ENCODE data around the gene FUT7. TPM values are rescaled to one million over a fixed set of nuclear protein-coding genes. Genes with fewer than 3 reads are reported as not detected.
"Not testable (repeated sequence)": the region's sequence is repeated elsewhere in the genome, so short reads cannot be mapped to it uniquely, and the experiment has no call there.

FUT7 gene
- total RNA-seq, 2 experiments from 2014 or later: not detected

DNA sequence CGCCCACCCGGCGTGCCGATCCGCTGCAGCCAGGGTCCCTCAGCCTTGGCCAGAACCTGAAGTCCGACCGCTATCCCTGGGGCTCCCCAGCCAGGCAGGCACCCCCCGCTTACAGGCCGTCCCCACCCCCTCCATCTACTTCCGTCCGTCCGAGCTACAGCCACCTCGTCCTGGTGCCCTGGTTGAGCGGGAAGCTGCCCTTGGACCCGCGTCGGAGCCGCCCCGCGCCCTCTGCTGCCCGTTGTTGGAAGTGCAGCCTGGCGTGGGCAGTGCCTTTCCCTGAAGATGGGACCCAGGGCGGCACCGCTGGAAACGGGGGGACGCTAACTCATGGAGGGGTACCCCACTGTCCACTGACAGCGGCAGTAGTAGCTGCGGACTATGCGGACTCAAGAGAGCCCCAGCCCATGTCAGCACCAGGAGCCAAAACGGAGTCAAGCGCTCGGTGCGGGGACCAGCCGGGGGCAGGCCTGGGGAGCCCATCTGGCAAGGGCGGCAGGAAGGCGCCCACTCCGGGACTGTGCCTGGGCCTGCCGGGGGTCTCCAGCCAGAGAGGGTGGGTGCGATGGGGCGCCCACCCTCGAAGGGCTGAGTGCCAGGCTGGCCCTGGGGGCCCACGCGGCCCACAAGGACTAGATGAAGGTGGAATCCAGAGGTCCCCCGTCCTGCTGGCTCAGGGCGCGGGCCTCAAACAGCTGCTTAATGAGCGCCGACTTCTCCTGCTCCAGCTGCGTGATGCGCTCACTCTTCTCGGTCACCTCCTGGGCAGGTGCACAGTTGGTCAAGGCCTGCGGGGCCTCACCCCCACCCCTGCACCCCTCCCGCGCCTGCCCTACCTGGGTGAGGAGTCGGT is 32.4 kb upstream of the FUT7 start:
- H3K9me3 Mint-ChIP-seq: no peaks in the 10 kb centered on the region
- peaks cover 3% of the 10 kb centered on the region for H3K27me3 Mint-ChIP-seq (ENCODE audit: low read depth)
- no peak overlapping the region for H3K27ac Mint-ChIP-seq
- peak; percentile 61 for DNase-seq
- H3K4me1 Mint-ChIP-seq (ENCODE audit: low read depth): peaks cover 7% of the 10 kb centered on the region
- CTCF ChIA-PET: interaction anchor here (0.7 to 9.0 kb wide), 12 partner anchors 8 to 276 kb away, joined by 3 to 66 read pairs (median 5); partner anchors contain the start of genes ABCA2 and NPDC1
- H3K4me3 Mint-ChIP-seq: no peak overlapping the region
- H3K36me3 Mint-ChIP-seq (ENCODE audit: low read depth): no peaks in the 10 kb centered on the region
- intact Hi-C loops (cut with micrococcal nuclease): no loop called here

DNA sequence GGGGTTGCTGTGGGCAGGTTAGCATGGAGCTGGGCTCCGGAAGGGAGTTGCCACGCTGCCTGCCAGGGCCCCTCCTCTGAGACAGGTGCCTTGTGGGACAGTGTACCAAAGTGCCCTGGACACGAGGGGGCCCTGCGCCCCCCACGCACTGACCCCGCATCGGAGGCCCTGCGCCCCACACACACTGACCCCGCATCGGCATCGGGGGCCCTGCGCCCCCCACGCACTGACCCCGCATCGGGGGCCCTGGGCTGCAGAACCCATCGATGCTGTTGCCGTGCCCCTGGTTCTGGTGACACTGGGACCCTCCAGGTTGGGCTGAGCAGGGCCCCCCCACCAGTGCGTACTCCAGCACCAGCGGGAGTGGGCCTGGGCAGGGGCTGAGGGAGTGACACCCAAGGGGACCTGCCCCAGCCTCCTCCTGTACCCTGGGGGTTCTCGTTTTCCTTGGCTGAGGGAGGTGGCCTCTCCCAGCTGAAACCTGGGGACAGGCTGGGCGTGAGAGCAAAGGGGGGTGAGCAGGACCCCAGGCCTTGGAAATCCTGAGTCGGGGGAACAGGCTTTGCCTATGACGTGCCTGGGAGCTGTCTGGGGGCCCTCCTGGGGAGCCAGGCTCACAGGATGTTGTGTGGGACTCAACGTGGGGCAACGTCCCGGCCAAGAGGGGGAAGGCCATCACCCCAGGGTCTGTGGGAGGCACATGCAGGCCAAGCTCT is 31.6 kb upstream of the FUT7 start:
- Mint-ChIP-seq H3K9me3 (no peaks in the 10 kb centered on the region), H3K27me3 (ENCODE audit: low read depth) (peaks cover 3% of the 10 kb centered on the region), H3K36me3 (ENCODE audit: low read depth) (no peaks in the 10 kb centered on the region), H3K27ac (no peak overlapping the region), H3K4me1 (ENCODE audit: low read depth) (peaks cover 7% of the 10 kb centered on the region), H3K4me3 (no peak overlapping the region)
- DNase-seq: no peak
- CTCF ChIA-PET: interaction anchor here (0.7 to 9.0 kb wide), 12 partner anchors 7 to 275 kb away, joined by 3 to 66 read pairs (median 5); partner anchors contain the start of genes ABCA2 and NPDC1
- intact Hi-C loops (cut with micrococcal nuclease): no loop called here

DNA sequence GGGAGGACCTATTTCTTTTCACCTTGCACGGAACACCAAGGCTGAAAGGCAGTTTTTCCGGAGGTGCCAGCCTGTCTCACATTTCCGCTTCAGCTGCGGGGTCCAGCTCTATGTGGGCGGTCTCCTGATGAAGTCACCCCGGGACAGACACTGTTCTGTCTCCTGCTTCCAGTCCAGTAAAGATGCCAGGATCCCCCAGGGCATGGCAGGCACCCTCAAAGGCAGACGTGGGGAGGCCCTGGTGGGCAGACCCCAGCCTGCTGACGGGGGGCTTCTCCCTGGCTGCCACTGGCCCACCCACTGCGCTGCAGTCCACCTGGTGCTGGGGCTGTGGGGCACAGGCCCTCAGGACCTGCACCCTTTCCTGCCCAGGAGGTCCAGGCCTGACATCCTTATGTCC is 30.9 kb upstream of the FUT7 start:
- H3K27ac Mint-ChIP-seq; intact Hi-C loops (cut with micrococcal nuclease); H3K27me3 Mint-ChIP-seq (ENCODE audit: low read depth); H3K36me3 Mint-ChIP-seq (ENCODE audit: low read depth); DNase-seq; H3K4me1 Mint-ChIP-seq (ENCODE audit: low read depth); H3K4me3 Mint-ChIP-seq; H3K9me3 Mint-ChIP-seq: not testable (repeated sequence)
- CTCF ChIA-PET: interaction anchor here (1.2 to 3.0 kb wide), 5 partner anchors 10 to 275 kb away, joined by 3 to 34 read pairs (median 5); partner anchors contain the start of gene NPDC1

DNA sequence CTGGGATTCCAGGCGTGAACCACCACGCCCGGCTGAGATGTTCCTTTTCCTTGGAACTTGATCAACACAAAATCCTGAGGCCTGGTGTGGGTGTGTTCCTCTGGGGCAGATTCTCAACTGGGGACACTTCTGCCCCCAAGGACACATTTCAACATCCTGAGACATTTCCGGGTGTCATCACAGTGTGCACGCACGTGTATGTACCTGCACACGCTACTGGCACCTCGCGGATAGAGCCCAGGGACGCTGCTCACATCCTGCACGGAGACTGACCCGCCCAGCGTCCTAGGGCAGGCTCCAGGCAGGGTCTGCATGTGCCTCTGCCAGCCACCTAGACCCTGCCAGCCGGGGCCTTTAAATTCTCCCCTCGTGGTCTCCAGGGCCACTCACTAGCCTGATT is 30.5 kb upstream of the FUT7 start:
- H3K36me3 Mint-ChIP-seq (ENCODE audit: low read depth): no peaks in the 10 kb centered on the region
- H3K27me3 Mint-ChIP-seq (ENCODE audit: low read depth): no peaks in the 10 kb centered on the region
- H3K4me3 Mint-ChIP-seq: no peak overlapping the region
- no peak overlapping the region for H3K27ac Mint-ChIP-seq
- no peak for DNase-seq
- intact Hi-C loops (cut with micrococcal nuclease): no loop called here
- CTCF ChIA-PET: interaction anchor here (2.6 to 3.0 kb wide), 2 partner anchors 10 to 15 kb away, joined by 9 to 34 read pairs; partner anchors contain the start of gene NPDC1
- H3K9me3 Mint-ChIP-seq: no peaks in the 10 kb centered on the region
- peaks cover 2% of the 10 kb centered on the region for H3K4me1 Mint-ChIP-seq (ENCODE audit: low read depth)

DNA sequence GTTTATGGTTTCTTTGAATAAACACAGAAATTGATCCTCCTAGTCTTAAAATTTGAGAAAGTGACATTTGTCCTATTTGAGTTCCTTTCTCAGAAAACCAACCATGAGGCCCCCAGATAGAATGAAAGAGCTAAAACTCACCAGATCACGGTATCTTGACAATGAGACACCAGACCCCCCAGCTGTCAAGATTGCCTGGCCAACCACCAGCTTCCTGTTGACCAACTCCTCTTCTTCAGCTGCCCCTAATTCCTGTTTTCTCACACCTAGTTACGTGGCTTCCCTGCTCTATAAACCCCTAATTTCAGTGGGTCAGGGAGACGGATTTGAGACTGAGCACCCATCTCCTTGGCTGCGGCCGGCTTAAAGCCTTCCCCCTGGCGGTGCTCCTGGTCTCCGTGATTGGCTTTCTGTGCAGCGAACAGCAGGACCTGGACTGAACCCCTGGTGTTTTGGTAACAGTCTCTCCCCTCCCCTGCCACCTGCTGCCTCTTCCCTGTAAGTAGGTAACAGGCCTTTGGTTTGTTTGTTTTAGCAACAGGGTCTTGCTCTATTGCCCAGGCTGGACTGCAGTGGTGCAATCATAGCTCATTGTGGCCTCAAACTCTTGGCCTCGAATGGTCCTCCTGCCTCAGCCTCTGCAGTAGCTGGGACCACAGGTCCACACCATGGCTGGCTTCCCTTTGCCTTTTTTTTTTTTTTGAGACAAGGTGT is 26.8 kb upstream of the FUT7 start:
- Mint-ChIP-seq H3K27ac (no peak overlapping the region), H3K4me3 (no peak overlapping the region), H3K9me3 (no peaks in the 10 kb centered on the region), H3K36me3 (ENCODE audit: low read depth) (no peaks in the 10 kb centered on the region), H3K4me1 (ENCODE audit: low read depth) (no peaks in the 10 kb centered on the region), H3K27me3 (ENCODE audit: low read depth) (no peaks in the 10 kb centered on the region)
- no peak for DNase-seq
- intact Hi-C loops (cut with micrococcal nuclease): no loop called here
- CTCF ChIA-PET: interaction anchor here (1.1 to 4.7 kb wide), 4 partner anchors 10 to 23 kb away, joined by 3 to 17 read pairs (median 14); partner anchors contain the start of gene SAPCD2

DNA sequence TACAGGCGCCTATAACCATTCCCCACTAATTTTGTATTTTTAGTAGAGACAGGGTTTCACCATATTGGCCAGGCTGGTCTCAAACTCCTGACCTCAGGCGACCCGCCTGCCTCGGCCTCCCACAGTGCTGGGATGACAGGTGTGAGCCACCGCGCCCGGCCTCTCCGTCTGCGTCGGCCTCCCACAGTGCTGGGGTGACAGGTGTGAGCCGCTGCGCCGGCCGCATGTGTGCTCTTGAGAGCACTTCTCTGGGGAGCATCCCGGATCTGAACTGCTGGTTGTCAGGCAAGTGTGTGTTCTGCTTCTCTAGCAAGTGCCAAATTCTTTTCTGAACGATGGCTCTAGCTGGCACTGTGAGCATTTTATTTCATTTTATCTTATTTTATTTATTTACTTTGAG is 25.7 kb upstream of the FUT7 start:
- intact Hi-C loops (cut with micrococcal nuclease): no loop called here
- no peak for DNase-seq
- Mint-ChIP-seq H3K4me3 (no peak overlapping the region), H3K4me1 (ENCODE audit: low read depth) (no peaks in the 10 kb centered on the region), H3K27me3 (ENCODE audit: low read depth) (peaks cover 2% of the 10 kb centered on the region), H3K36me3 (ENCODE audit: low read depth) (no peaks in the 10 kb centered on the region), H3K27ac (no peak overlapping the region), H3K9me3 (no peaks in the 10 kb centered on the region)
- CTCF ChIA-PET: interaction anchor here (0.9 to 4.7 kb wide), 3 partner anchors 9 to 13 kb away, joined by 5 to 17 read pairs (median 15); partner anchors contain the start of gene SAPCD2

DNA sequence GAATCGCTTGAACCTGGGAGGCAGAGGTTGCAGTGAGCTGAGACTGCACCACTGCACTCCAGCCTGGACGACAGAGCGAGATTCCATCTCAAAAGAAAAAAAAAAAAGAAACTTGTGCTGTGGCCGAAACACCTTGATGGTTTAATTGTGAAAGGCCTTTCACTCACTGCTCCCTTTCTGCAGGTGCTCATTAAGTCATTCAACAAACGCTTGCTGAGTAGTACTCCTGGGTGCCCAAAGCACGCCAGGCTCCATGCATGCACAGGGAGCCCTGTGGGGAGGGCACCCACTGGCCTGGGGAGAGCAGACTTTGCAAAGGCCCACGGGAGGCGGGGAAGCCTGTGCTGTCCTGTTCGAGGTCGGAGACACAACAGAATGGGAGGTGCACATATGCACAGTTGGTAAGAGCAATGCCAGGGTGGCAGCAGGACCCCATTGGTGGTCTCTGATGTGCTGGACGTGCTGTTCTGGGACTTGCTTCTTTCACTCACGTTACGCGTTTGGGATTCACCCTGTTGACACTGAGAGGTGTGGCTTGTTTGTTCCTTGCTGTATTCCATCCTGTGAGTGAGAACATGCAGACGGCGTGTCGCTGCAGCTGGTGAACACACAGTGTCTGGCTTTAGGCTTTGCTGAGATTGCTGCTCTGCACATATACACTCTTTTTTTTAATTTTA is 25.0 kb upstream of the FUT7 start:
- Mint-ChIP-seq H3K27ac (no peak overlapping the region), H3K9me3 (no peaks in the 10 kb centered on the region), H3K27me3 (ENCODE audit: low read depth) (peaks cover 5% of the 10 kb centered on the region), H3K4me1 (ENCODE audit: low read depth) (no peaks in the 10 kb centered on the region), H3K36me3 (ENCODE audit: low read depth) (no peaks in the 10 kb centered on the region), H3K4me3 (no peak overlapping the region)
- intact Hi-C loops (cut with micrococcal nuclease): no loop called here
- CTCF ChIA-PET: interaction anchor here (0.9 to 2.2 kb wide), 5 partner anchors 9 to 28 kb away, joined by 3 to 9 read pairs (median 5); no protein-coding TSS in a partner anchor
- DNase-seq: no peak

DNA sequence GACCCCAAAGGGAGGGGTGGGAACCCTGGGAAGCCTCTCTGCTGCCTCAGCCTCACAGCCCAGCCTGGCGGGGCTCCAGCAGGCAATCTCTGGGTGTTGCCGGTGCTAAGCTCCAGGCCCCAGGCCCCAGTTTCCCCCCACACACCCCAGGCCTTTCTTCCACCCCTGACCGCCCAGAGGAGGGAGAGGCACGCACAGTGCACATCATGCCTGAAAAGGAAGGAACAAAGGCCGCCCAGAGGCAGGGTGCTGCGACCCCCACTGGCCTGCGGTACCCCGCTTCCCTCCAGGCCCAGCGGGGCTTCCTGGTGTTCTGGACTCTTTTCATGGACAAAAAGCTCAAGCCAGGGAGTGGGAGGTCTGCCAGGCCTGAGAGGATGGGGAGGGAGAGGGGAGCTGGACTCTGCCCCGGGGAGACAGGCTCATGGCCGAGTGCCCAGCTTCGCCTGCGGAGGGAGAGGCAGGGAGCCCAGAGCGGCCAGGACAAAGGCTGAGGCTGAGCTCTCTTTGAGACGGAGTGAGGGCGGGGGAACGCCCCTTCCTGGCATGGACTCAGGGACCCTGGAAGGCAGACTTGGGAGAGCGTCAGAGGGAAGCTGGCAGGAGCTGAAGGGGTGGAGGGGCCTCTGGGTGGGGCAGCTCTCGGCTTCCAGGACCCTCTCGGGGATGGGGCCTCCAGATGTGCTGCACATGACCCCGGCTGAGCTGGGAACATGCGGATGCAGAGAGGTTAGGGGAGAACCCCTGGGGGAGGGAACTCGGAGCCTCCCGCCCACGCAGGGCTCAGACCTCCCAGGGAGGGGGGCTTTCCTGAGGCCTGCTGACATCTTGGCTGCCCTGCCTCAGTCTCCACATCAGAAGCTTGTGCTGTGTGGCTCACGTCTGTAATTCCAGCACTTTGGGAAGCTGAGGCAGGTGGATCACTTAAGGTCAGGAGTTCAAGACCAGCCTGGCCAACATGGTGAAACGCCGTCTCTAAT is 23.8 kb upstream of the FUT7 start:
- Mint-ChIP-seq H3K4me1 (ENCODE audit: low read depth) (no peaks in the 10 kb centered on the region), H3K36me3 (ENCODE audit: low read depth) (no peaks in the 10 kb centered on the region), H3K27ac (no peak overlapping the region), H3K27me3 (ENCODE audit: low read depth) (peaks cover 6% of the 10 kb centered on the region), H3K4me3 (no peak overlapping the region), H3K9me3 (no peaks in the 10 kb centered on the region)
- CTCF ChIA-PET: interaction anchor here (0.6 to 2.2 kb wide), 6 partner anchors 8 to 27 kb away, joined by 3 to 9 read pairs (median 4); no protein-coding TSS in a partner anchor
- DNase-seq: no peak
- intact Hi-C loops (cut with micrococcal nuclease): no loop called here

DNA sequence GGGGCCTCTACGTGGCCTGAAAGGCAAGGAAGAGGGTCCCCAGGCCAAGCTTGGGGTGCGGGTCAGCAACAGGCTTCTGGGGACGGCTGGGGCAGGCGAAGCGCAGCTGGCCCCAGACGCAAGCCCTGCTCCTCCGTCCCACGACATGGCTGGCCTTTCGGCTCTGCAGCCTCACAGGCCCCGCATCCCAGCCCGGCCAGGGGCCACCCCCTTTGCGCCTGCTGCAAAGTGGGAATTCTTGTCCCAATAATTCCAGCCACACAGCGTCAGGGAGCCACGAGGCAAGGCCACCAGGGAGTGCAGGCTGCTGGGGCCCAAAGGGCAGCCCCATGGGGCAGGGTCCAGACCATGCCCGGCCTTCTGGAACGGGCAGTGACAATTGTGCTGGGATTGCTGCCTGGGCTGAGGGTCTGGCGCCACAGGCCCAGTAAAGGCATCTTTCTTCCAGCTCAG is 23.1 kb upstream of the FUT7 start:
- CTCF ChIA-PET: interaction anchor here (2.1 to 2.2 kb wide), 2 partner anchors 14 to 26 kb away, joined by 5 to 7 read pairs; no protein-coding TSS in a partner anchor
- Mint-ChIP-seq H3K27ac (no peak overlapping the region), H3K36me3 (ENCODE audit: low read depth) (no peaks in the 10 kb centered on the region), H3K4me3 (no peak overlapping the region), H3K27me3 (ENCODE audit: low read depth) (peaks cover 10% of the 10 kb centered on the region), H3K4me1 (ENCODE audit: low read depth) (no peaks in the 10 kb centered on the region), H3K9me3 (no peaks in the 10 kb centered on the region)
- no peak for DNase-seq
- intact Hi-C loops (cut with micrococcal nuclease): no loop called here

DNA sequence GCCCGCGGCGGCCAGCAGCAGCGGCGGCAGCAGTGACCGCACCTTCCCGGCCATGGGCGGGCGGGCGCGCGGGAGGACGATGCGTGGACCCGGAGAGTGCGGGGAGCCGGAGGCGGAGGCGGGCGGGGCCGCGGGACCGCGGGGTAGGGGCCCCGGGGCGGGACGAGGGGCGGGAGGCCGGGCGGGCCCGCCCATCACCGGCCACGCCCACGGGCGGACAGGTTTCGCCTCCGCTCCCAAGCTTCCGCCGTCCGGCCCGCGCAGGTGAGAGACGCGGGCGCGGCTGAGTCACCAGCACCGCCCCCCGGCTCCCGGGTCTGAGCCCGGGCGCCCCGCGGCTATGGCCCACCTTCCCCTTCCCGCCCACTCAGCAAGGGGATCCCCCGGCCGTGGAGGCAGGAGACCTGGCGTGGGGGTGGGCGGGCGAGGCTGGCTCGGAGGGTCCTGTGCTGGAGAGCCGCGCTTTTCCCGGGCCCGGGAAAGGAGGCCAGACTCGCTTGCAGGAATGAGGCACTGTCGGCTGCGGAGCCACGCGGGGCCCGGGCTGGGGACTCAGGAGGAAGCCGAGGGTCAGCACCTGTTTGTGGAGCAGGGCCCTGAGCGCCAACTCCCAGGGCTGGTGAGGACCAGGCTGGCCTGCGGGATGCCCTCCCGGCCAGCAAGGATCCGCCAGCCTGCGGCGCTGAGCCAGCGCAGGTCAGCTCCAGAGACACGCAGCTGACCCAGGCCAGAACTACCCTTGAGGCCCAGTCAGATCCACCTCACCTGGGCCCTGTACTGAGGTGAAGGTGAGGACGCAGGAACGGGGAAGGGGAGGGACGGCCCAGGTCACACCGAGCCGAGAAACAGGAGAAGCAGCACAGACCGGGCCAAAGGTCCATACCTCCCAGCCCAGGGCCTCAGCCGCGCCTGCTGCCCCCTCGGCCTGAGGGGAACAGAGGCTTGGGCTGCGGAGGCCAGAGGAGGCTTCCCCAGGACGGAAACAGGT is 22.4 kb upstream of the FUT7 start, which contains the start of gene ENTPD2:
TSS of gene ENTPD2 (minus strand) at position 118 of the 988 bp plus-strand sequence. CDS start at position 54, 64 bp downstream.
- Mint-ChIP-seq H3K4me1 (ENCODE audit: low read depth) (peaks cover 5% of the 10 kb centered on the region), H3K9me3 (no peaks in the 10 kb centered on the region), H3K27ac (no peak within 1 kb of the TSS), H3K36me3 (ENCODE audit: low read depth) (no peaks in the 10 kb centered on the region), H3K27me3 (ENCODE audit: low read depth) (peaks cover 17% of the 10 kb centered on the region), H3K4me3 (no peak within 1 kb of the TSS)
- CTCF ChIA-PET: no interaction called here
- DNase-seq: peak; percentile 53
- intact Hi-C loops (cut with micrococcal nuclease): no loop called here

All from activated naive CD4-positive, alpha-beta T cell treated with anti-CD3 and anti-CD28 coated beads for 36 hours (primary cell).